GM21619 (cell line): ENCODE data around the gene PRKCA.
"Not testable (repeated sequence)": the region's sequence is repeated elsewhere in the genome, so short reads cannot be mapped to it uniquely, and the experiment has no call there.

Experiments
- ATAC-seq: cut with Tn5 transposase; IDR thresholded peaks from one replicate; pipeline ENCODE4 v1.9.1; 2021; ENCODE audit not compliant: unreplicated experiment

Gene PRKCA

DNA sequence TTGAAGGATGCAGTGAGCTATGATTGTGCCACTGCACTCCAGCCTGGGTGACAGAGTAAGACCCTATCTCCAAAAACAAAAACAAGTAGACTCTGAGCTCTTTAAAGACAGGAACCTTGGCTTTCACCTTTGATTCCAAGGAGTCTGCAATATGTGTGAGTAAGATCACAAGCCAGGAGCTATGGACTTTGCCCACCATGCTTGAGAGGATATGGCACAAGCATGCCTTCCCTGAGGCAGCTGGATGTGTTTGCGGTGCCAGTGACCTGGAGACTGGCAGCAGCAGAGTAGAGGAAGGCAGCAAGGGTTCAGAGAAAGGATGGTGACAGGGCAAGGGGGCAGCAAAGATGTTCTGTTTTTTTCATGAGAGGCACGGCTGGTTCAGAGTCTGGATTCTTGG, 14.5 kb upstream of the PRKCA start:
- no peak for ATAC-seq

DNA sequence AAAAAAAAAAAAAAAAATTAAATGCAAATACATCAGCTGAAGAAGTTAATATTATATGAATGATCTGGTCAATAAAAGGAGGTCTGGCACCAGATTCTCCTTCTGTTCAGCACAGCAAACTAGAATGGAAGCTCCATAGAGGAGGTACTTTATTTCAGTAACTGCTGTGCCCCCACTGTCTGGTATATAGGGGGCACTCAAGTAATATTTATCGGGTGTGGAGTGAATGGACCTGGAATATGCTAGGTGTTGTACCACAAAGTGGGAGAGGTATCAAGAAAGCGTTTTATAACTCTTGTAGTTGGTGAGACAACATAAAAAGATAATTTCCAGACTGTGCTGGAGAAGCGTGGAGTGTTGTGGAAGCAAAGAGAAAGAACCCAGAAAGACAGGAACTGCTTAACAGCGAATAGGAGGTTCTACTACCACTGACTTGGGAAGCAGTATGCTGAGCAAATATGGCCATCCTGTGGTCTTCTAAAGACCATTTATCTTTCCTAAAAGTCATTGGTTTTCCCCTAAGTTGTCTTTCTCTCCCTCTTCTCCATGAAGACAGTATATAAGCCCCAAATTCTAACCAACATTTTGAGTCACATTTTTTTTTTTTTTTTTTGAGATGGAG, 12.2 kb upstream of the PRKCA start:
- no peak for ATAC-seq

DNA sequence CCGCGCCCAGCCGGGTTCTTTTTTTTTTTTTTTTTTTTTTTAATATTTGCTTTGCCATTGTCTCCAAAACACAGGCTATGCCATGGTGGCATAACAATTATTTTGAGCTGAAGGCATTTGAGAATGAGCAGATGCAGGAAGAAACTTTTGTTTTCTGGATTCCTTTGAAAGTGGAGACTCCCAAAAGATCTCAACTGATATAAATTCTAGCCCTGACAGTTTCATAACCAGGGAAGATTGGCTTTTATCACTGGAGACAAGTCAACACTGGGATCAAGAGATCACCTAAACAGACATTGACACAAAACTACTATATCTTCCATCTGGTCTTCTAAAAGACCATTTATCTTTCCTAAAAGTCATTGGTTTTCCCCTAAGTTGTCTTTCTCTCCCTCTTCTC, 10.1 kb upstream of the PRKCA start:
- ATAC-seq, result no peak

- ATAC-seq, result no peak
These were observed 6.1 kb upstream of the PRKCA start for GRCh38 chr17:66296289-66296725.

GRCh38 chr17:66297443-66297842, 5.0 kb upstream of the PRKCA start:
- ATAC-seq, result not testable (repeated sequence)

- no peak for ATAC-seq
These were observed 2.7 kb upstream of the PRKCA start for GRCh38 chr17:66299711-66300110.

DNA sequence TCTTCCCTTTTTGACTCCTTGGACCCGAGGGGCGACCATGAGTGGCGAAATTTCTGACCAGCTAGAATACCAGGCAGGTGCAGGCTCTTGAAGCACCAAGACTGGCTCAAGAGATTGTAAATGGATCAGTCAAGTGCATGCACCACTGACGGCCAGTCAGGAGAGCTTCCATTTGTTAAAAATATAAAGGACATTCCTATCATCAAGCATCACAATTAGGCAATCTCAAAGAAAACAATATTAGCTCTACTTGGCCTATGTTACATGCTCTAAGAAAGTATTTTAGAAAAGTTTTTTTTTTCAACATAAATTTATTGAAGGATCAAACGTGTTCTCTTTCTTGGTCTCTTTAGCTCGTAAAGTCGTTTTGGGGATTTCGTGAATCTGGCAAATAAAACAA, 1.5 kb upstream of the PRKCA start:
- ATAC-seq, result no peak

DNA sequence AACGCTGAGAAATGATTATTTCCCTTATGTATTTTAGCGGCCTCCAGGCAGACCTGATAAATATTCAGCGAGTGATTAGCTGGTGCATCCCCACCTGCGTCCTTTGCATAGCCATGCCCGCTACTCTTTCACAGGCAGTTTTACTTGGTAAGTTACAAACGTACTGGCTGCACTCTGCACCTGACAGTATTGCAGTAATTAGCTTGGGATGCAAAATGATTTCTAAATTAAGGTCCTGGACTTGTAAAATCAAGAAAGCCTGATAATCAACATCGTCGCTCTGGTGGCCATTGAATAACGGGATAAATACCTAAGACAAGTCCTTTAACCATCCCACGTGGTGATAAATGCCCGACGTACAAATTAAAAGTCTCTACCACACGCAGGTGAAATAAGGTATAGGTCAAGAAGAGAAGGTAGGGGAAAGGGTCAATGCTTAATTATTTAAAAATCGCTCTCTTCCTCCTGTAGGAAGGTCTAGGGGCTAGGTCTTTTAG, 998 bp upstream of the PRKCA start:
- ATAC-seq, result no peak

DNA sequence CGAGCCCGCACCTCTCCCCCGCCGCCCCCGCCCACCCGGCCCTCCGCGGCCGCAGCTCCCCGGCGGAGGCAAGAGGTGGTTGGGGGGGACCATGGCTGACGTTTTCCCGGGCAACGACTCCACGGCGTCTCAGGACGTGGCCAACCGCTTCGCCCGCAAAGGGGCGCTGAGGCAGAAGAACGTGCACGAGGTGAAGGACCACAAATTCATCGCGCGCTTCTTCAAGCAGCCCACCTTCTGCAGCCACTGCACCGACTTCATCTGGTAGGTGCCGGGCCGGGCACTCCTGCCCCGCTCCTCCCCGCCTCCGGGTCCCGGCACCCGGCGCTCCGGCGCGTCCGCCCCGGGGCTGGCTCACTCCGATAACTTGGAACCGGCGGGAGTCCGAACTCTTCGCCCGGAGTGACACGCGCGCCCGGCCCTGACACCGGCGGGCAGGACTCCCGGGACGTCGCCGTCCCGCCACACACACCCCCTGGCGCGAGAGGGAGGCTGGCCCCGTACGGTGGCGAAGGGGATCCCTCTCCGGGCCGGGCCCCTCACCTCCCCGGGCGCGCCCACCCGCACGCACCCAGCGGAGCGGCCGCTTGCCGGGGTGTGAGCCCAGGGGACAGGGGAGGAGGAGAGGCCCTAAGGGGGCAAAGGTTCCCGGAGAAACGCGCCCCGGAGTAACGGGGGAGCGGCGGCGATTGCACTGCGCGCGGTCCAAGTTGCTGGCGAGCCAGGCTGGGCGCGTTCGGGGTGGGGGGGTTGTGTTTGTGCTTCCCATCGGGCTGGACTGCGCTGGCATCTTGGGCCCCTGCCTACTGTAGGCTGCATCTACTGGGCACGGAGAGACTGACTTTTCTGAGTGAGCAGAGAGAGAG, 581 bp downstream of the PRKCA start:
- peak; percentile 35 for ATAC-seq

- no peak for ATAC-seq
These were observed 2.1 kb downstream of the PRKCA start for GRCh38 chr17:66304304-66305174.

- ATAC-seq, result no peak
These were observed 4.0 kb downstream of the PRKCA start for GRCh38 chr17:66306446-66306845.

DNA sequence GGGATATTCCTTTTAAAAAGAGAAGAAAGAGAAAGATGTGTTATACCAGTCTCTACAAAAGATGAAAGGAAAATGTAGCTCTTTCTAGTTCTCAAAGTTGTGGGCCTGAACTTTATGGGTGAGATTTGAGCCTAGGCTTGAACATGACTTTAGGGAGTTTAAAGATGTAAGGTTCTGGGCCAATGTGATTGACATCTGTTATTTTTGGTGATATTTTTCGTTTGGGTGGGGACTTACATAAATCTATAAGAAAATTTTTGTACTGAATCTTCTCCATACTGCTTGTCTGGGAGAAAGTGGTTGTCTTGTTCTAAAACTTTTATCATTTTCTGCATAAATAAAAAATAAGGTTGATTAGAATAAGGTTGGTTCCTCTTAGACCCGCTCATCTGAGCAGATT, 4.8 kb downstream of the PRKCA start:
- ATAC-seq, result no peak

DNA sequence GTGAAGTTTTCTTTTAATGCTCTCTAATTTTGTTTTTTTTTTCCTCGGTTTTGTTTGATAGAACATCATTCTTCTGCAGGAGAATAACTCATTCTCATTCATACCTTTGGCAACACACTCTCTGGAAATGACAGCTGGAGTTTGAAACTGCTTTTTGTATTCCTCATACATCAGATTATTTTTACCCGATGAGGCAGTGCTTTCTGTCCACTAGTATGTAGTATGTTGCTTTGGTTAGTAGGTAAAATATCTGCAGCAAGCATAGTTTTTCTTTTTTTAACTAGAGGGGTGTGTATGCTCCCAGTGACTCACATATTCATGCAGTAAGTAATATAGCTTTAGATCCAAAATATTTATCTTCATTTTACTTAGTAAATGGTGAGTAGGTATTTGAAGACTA, 6.4 kb downstream of the PRKCA start:
- ATAC-seq, result no peak

DNA sequence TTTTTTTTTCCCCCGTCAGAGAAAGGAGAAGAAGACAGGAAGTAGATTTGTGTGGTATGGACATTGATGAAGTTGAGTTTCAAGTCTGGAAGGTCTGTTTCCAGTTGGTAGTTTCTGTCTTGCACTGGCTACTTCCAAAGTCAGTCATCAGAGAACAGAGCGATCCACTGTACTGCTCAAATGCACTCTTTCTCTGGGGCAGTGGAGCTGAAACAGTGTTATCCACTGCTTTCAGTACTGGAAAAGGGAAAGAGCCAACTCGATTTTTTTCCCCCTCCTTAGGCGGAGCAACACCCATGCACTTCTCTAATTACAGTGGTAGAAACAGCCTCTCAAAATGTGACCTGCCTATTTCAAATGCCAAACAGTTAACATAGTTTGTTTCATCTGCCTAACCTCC, 7.4 kb downstream of the PRKCA start:
- no peak for ATAC-seq

GRCh38 chr17:66310528-66311148, 8.2 kb downstream of the PRKCA start:
- no peak for ATAC-seq

- no peak for ATAC-seq
These were observed 10.5 kb downstream of the PRKCA start for GRCh38 chr17:66312912-66313311.

DNA sequence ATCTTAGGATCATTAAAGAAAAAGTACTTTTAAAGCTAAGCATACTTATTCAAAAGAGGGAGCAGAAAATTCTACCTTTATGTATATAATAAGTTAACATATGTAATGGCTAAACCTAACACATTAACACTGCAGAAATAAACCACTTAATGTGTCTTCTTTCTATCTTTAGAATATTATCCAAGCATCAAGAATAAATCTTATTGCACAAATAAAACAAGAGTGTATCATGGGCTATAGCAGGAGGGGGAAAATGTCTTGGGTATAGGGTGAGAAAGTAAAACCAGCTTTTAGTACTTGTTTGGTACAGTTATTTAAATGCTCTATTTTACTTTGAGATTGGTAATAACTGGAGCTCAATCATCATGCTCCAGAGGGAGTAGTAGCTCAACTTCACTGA, 10.9 kb downstream of the PRKCA start:
- no peak for ATAC-seq

- no peak for ATAC-seq
These were observed 11.7 kb downstream of the PRKCA start for GRCh38 chr17:66313995-66314659.

DNA sequence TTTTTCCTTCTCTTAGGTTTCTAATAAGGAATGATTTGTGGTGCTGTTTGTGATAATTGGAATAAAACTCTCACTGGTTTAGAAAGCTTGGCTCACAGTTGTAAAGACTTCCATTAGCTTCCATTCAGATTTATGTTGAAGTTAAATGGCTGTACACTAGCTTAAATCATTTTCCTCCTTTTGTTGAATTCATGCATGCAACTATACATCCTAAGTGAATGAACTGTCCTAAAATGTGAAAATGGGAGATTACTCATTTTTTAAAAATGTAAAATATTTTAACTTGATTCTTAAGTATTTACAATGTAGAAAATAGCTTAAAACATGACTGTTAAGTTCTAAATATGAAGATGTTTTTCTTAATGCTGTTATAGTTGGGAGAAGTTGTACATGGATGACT, 15.2 kb downstream of the PRKCA start:
- no peak for ATAC-seq

DNA sequence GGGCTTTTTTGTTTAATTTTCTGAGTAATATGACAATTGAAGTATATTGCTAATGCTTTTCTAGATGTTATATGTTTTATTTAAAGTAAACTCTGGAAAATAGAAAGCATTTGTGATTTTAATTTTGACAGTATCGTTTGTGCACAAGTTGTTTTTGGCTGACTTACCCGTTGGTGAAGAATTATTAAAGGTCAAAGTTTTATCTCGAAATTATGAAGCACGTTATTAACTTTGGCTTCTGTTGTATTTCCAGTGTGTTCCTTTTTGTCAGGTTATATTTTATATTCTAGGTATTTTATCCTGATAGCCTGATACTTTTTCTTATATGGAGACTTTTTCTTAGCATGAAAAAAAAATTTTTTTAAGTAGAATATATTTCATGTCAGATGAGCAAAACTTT, 16.8 kb downstream of the PRKCA start:
- ATAC-seq, result no peak
